HepG2 (cell line): ENCODE measurements around the gene CSNK1G1. TPM values are rescaled to one million over a fixed set of nuclear protein-coding genes. Genes with fewer than 3 reads are reported as not detected.

Experiments used
- AHR ChIP-seq: IDR thresholded peaks from 2 replicates; pipeline ENCODE4 v1.6.1; 2018; ENCODE audit warnings: missing genetic modification reagents, missing compliant biosample characterization
- FOSL2 ChIP-seq: sonication (generic); formaldehyde crosslinking; IDR thresholded peaks from 2 replicates; pipeline ENCODE4 v1.4.0; 2020; ENCODE audit warnings: missing genetic modification reagents
- HMGA1 ChIP-seq: sonication (generic); formaldehyde crosslinking; conservative IDR thresholded peaks from 2 replicates; pipeline ENCODE4 v1.4.0; 2020; ENCODE audit warnings: missing genetic modification reagents
- IRF2 ChIP-seq: IDR thresholded peaks from 2 replicates; pipeline ENCODE4 v1.6.1; 2018; ENCODE audit warnings: missing genetic modification reagents, missing compliant biosample characterization
- KDM4B ChIP-seq: sonication (generic); formaldehyde crosslinking; IDR thresholded peaks from 2 replicates; pipeline ENCODE4 v1.4.0; 2020; ENCODE audit warnings: missing genetic modification reagents
- LCORL ChIP-seq, 2 experiments: fragments of 450-650 bp in 1 of 2; sonication (generic) in 1 of 2; formaldehyde crosslinking in 1 of 2; IDR thresholded peaks; 2 replicates each; pipeline versions ENCODE4 v1.5.0 to v1.6.1; 2017 to 2020; ENCODE audit warnings: antibody characterized with exemption in 1 of 2, missing genetic modification reagents in 1 of 2
- MLXIP ChIP-seq: sonication (generic); formaldehyde crosslinking; IDR thresholded peaks from 2 replicates; pipeline ENCODE4 v1.9.0; 2021; ENCODE audit warnings: missing genetic modification reagents, borderline replicate concordance
- ONECUT2 ChIP-seq: sonication (generic); formaldehyde crosslinking; IDR thresholded peaks from 2 replicates; pipeline ENCODE4 v1.4.0; 2020; ENCODE audit warnings: missing genetic modification reagents
- PATZ1 ChIP-seq: sonication (generic); formaldehyde crosslinking; IDR thresholded peaks from 2 replicates; pipeline ENCODE4 v1.4.0; 2020; ENCODE audit warnings: missing genetic modification reagents
- POLR2AphosphoS5 ChIP-seq: IDR thresholded peaks from 2 replicates; pipeline ENCODE4 v1.6.1; 2012; ENCODE audit warnings: low read depth, low read length
- REXO4 ChIP-seq: sonication (generic); formaldehyde crosslinking; IDR thresholded peaks from 2 replicates; pipeline ENCODE4 v1.8.0; 2022; ENCODE audit warnings: missing genetic modification reagents, mild to moderate bottlenecking, borderline replicate concordance
- SIN3B ChIP-seq: fragments of 150-350 bp; IDR thresholded peaks from 2 replicates; pipeline ENCODE4 v1.6.1; 2014; ENCODE audit warnings: low read length
- SNAI1 ChIP-seq: sonication (generic); formaldehyde crosslinking; IDR thresholded peaks from 2 replicates; pipeline ENCODE4 v1.5.0; 2020; ENCODE audit warnings: mild to moderate bottlenecking, missing genetic modification reagents, borderline replicate concordance
- SP1 ChIP-seq, 2 experiments: fragments of 450-650 bp in 1 of 2; sonication (generic) in 1 of 2; formaldehyde crosslinking in 1 of 2; IDR thresholded peaks; 2 replicates each; pipeline versions ENCODE4 v1.4.0 to v1.6.1; 2016 to 2020; ENCODE audit warnings: missing genetic modification reagents in 1 of 2
- ZBTB44 ChIP-seq: sonication (generic); formaldehyde crosslinking; IDR thresholded peaks from 2 replicates; pipeline ENCODE4 v1.4.0; 2020; ENCODE audit warnings: missing genetic modification reagents
- ZFP90 ChIP-seq: sonication (generic); formaldehyde crosslinking; IDR thresholded peaks from 2 replicates; pipeline ENCODE4 v1.8.0; 2022; ENCODE audit warnings: missing genetic modification reagents, mild to moderate bottlenecking, inconsistent platforms, borderline replicate concordance
- ZNF101 ChIP-seq: sonication (generic); formaldehyde crosslinking; IDR thresholded peaks from 2 replicates; pipeline ENCODE4 v1.4.0; 2020; ENCODE audit warnings: mild to moderate bottlenecking, low read depth, missing genetic modification reagents, borderline replicate concordance
- ZNF292 ChIP-seq: sonication (generic); formaldehyde crosslinking; IDR thresholded peaks from 2 replicates; pipeline ENCODE4 v1.8.1; 2022; ENCODE audit warnings: mild to moderate bottlenecking, low read depth, missing genetic modification reagents, borderline replicate concordance
- ZNF34 ChIP-seq: sonication (generic); formaldehyde crosslinking; IDR thresholded peaks from 2 replicates; pipeline ENCODE4 v1.4.0; 2020; ENCODE audit warnings: mild to moderate bottlenecking, missing genetic modification reagents, borderline replicate concordance
- ZNF615 ChIP-seq: sonication (generic); formaldehyde crosslinking; IDR thresholded peaks from 2 replicates; pipeline ENCODE4 v1.5.0; 2020; ENCODE audit warnings: mild to moderate bottlenecking, missing genetic modification reagents, borderline replicate concordance
- polyA plus RNA-seq, 8 experiments: library from polyadenylated mRNA; depleted of rRNA in 3 of 8; stranded (reverse) in 7 of 8; unstranded in 1 of 8; fragments of >200 nt; fragmentation: Illumina TruSeq in 4 of 8; extraction: Trizol in 4 of 8; gene quantifications; 2 replicates each; pipeline versions ENCODE4 v1.2.1 to v1.2.3, GENCODE V29; 2011 to 2016; ENCODE audit warnings: low read depth in 4 of 8, missing spikeins in 1 of 8, mixed read lengths in 1 of 8; ENCODE audit not compliant: insufficient read depth in 1 of 8
- total RNA-seq, 5 experiments: library from RNA; depleted of rRNA; stranded (reverse); fragments of >200 nt; fragmentation: Illumina TruSeq; extraction: Trizol; gene quantifications; 2 replicates each; pipeline ENCODE4 v1.2.3, GENCODE V29; 2016; ENCODE audit warnings: low read depth in 1 of 5

CSNK1G1 gene
- total and polyA plus RNA-seq, 2 of the 13 experiments (the other 11 are each of a cell fraction or from before 2014, with no cell fraction given) = 8.5 to 12.6 TPM

- TF ChIP-seq MLXIP (CRISPR knock-in tag) (0 out of 2 replicates have a peak, but pooled peaks have one; percentile 31), ZNF292 (CRISPR knock-in tag) (0 out of 2 replicates have a peak, but pooled peaks have one; percentile 22), ZNF34 (CRISPR knock-in tag) (no peak), ZNF101 (CRISPR knock-in tag) (no peak), AHR (no peak; the same call in 1 of the 2 replicates), ZBTB44 (CRISPR knock-in tag) (no peak), ZNF615 (CRISPR knock-in tag) (peak; percentile 92; the same call in 1 of the 2 replicates), SP1 (IDR thresholded peaks at IDR 0.05) (no peak), SP1 (CRISPR knock-in tag; IDR thresholded peaks at IDR 0.05) (peak; percentile 70), ONECUT2 (CRISPR knock-in tag) (no peak), POLR2AphosphoS5 (peak; percentile 81), SIN3B (peak; percentile 17; the same call in 1 of the 2 replicates), KDM4B (CRISPR knock-in tag) (peak; percentile 63; the same call in 1 of the 2 replicates), SNAI1 (no peak), IRF2 (CRISPR knock-in tag) (peak; percentile 58; the same call in 1 of the 2 replicates), FOSL2 (CRISPR knock-in tag) (no peak), REXO4 (no peak), HMGA1 (no peak), LCORL (IDR thresholded peaks at IDR 0.05) (no peak), LCORL (CRISPR knock-in tag; IDR thresholded peaks at IDR 0.05) (no peak; the same call in none of the 2 replicates), ZFP90 (no peak), PATZ1 (CRISPR knock-in tag) (no peak)
Measured at GRCh38 chr15:64162869-64163658, 192.9 kb downstream of the CSNK1G1 start, which contains the start of gene PPIB (continued).
